Ishikawa (cell line): ENCODE data around the gene ROBO1.

Source experiments
- CEBPB ChIP-seq: IDR thresholded peaks from 2 replicates; pipeline ENCODE4 v1.6.1; 2012
- CREB1 ChIP-seq: IDR thresholded peaks from 2 replicates; pipeline ENCODE4 v1.6.1; 2012; ENCODE audit warnings: low read depth
- EGR1 ChIP-seq: IDR thresholded peaks from 2 replicates; pipeline ENCODE4 v1.6.1; 2012
- EP300 ChIP-seq: IDR thresholded peaks from 2 replicates; pipeline ENCODE4 v1.6.1; 2012; ENCODE audit warnings: borderline replicate concordance
- FOXM1 ChIP-seq: IDR thresholded peaks from 2 replicates; pipeline ENCODE4 v1.6.1; 2012; ENCODE audit warnings: low read depth, borderline replicate concordance
- MAX ChIP-seq: IDR thresholded peaks from 2 replicates; pipeline ENCODE4 v1.6.1; 2012
- NFIC ChIP-seq: IDR thresholded peaks from 2 replicates; pipeline ENCODE4 v1.6.1; 2012
- RAD21 ChIP-seq: IDR thresholded peaks from 2 replicates; pipeline ENCODE4 v1.6.1; 2012; ENCODE audit warnings: low read depth
- TAF1 ChIP-seq: IDR thresholded peaks from 2 replicates; pipeline ENCODE4 v1.6.1; 2012; ENCODE audit warnings: low read depth, mild to moderate bottlenecking
- TCF12 ChIP-seq: IDR thresholded peaks from 2 replicates; pipeline ENCODE4 v1.6.1; 2012; ENCODE audit warnings: low read depth
- TEAD4 ChIP-seq: IDR thresholded peaks from 2 replicates; pipeline ENCODE4 v1.6.1; 2012
- YY1 ChIP-seq: IDR thresholded peaks from 2 replicates; pipeline ENCODE4 v1.6.1; 2012; ENCODE audit warnings: low read depth
- ZBTB7A ChIP-seq: IDR thresholded peaks from 2 replicates; pipeline ENCODE4 v1.6.1; 2012; ENCODE audit warnings: low read depth
- TF ChIP-seq, protein P1 (sequence below): IDR thresholded peaks from 2 replicates; pipeline ENCODE4 v1.6.1; 2012
- TF ChIP-seq, protein P2 (sequence below): IDR thresholded peaks from 2 replicates; pipeline ENCODE4 v1.6.1; 2012; ENCODE audit warnings: low read depth, mild to moderate bottlenecking

ROBO1 gene

GRCh38 chr3:78703944-78704343, 1063.9 kb downstream of the ROBO1 start:
- no peak for TF ChIP-seq FOXM1
- no peak for TF ChIP-seq CEBPB
- TF ChIP-seq TCF12 = no peak
- TF ChIP-seq, protein P1, sequence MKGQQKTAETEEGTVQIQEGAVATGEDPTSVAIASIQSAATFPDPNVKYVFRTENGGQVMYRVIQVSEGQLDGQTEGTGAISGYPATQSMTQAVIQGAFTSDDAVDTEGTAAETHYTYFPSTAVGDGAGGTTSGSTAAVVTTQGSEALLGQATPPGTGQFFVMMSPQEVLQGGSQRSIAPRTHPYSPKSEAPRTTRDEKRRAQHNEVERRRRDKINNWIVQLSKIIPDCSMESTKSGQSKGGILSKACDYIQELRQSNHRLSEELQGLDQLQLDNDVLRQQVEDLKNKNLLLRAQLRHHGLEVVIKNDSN = no peak
- no peak for TF ChIP-seq TAF1
- TF ChIP-seq, protein P2, sequence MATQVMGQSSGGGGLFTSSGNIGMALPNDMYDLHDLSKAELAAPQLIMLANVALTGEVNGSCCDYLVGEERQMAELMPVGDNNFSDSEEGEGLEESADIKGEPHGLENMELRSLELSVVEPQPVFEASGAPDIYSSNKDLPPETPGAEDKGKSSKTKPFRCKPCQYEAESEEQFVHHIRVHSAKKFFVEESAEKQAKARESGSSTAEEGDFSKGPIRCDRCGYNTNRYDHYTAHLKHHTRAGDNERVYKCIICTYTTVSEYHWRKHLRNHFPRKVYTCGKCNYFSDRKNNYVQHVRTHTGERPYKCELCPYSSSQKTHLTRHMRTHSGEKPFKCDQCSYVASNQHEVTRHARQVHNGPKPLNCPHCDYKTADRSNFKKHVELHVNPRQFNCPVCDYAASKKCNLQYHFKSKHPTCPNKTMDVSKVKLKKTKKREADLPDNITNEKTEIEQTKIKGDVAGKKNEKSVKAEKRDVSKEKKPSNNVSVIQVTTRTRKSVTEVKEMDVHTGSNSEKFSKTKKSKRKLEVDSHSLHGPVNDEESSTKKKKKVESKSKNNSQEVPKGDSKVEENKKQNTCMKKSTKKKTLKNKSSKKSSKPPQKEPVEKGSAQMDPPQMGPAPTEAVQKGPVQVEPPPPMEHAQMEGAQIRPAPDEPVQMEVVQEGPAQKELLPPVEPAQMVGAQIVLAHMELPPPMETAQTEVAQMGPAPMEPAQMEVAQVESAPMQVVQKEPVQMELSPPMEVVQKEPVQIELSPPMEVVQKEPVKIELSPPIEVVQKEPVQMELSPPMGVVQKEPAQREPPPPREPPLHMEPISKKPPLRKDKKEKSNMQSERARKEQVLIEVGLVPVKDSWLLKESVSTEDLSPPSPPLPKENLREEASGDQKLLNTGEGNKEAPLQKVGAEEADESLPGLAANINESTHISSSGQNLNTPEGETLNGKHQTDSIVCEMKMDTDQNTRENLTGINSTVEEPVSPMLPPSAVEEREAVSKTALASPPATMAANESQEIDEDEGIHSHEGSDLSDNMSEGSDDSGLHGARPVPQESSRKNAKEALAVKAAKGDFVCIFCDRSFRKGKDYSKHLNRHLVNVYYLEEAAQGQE = no peak
- TF ChIP-seq TEAD4 = no peak
- TF ChIP-seq YY1 = no peak
- no peak for TF ChIP-seq MAX
- no peak for TF ChIP-seq EGR1
- TF ChIP-seq CREB1 = no peak
- TF ChIP-seq RAD21 = no peak
- TF ChIP-seq NFIC = no peak
- no peak for TF ChIP-seq ZBTB7A
- TF ChIP-seq EP300 = no peak

- TF ChIP-seq, protein P2 = no peak
- TF ChIP-seq CREB1 (no peak), NFIC (no peak), TAF1 (no peak), TEAD4 (no peak), EGR1 (no peak)
- TF ChIP-seq, protein P1 = no peak
Observed at GRCh38 chr3:78701537-78701936, 1066.3 kb downstream of the ROBO1 start.

DNA sequence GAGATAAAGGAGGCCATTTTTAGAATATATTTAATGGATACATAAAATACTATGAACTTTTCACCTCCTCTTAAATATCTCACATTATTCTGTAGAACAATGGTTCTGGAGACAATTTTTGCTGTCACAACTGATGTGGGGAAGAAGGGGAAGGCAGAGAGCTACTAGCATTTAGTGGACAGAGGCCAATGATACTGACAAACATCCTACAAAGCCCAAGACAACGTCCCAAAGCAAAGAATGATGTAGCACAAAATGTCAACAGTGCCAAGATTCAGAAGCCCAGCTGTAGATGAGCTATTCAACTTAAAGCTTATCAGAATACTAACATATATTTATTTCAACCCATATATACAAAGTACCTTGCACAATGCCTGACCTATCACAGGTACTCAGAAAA, 1069.4 kb downstream of the ROBO1 start:
- TF ChIP-seq, protein P1 = no peak
- TF ChIP-seq CREB1 = no peak
- no peak for TF ChIP-seq EP300
- TF ChIP-seq TCF12 = no peak
- TF ChIP-seq CEBPB = no peak
- TF ChIP-seq ZBTB7A = no peak
- TF ChIP-seq, protein P2 = no peak
- no peak for TF ChIP-seq TEAD4
- TF ChIP-seq TAF1 = no peak
- TF ChIP-seq FOXM1 = no peak
- no peak for TF ChIP-seq NFIC
- no peak for TF ChIP-seq EGR1
- no peak for TF ChIP-seq MAX

GRCh38 chr3:78697426-78697825, 1070.4 kb downstream of the ROBO1 start:
- TF ChIP-seq RAD21 = no peak
- TF ChIP-seq YY1 = no peak
- no peak for TF ChIP-seq CREB1
- no peak for TF ChIP-seq FOXM1
- TF ChIP-seq, protein P2 = no peak
- no peak for TF ChIP-seq EGR1
- TF ChIP-seq CEBPB = no peak
- no peak for TF ChIP-seq TCF12
- no peak for TF ChIP-seq ZBTB7A
- TF ChIP-seq TAF1 = no peak
- TF ChIP-seq MAX = no peak
- TF ChIP-seq TEAD4 = no peak
- no peak for TF ChIP-seq NFIC
